ENCODE results near the gene DIDO1.

GRCh38 chr20:62886709-62887058 lies 39.6 kb downstream of the DIDO1 start:
- TF ChIP-seq CTCF (IDR thresholded peaks at IDR 0.05) = no peak
- no peak for TF ChIP-seq POLR2A (IDR thresholded peaks at IDR 0.05)
- no peak for TF ChIP-seq POLR2AphosphoS5 (IDR thresholded peaks at IDR 0.05)
- no peak for TF ChIP-seq EP300 (IDR thresholded peaks at IDR 0.05)
